GM10847 (cell line): ENCODE results near the gene SLC25A48.

ENCODE experiments used
- POLR2A ChIP-seq: IDR thresholded peaks from 2 replicates; pipeline ENCODE4 v1.6.1; 2011; ENCODE audit not compliant: insufficient read length; ENCODE audit errors: extremely low read depth

Gene SLC25A48

GRCh38 chr5:135826994-135827671 lies 7.3 kb upstream of the SLC25A48 start:
- TF ChIP-seq POLR2A = no peak

DNA sequence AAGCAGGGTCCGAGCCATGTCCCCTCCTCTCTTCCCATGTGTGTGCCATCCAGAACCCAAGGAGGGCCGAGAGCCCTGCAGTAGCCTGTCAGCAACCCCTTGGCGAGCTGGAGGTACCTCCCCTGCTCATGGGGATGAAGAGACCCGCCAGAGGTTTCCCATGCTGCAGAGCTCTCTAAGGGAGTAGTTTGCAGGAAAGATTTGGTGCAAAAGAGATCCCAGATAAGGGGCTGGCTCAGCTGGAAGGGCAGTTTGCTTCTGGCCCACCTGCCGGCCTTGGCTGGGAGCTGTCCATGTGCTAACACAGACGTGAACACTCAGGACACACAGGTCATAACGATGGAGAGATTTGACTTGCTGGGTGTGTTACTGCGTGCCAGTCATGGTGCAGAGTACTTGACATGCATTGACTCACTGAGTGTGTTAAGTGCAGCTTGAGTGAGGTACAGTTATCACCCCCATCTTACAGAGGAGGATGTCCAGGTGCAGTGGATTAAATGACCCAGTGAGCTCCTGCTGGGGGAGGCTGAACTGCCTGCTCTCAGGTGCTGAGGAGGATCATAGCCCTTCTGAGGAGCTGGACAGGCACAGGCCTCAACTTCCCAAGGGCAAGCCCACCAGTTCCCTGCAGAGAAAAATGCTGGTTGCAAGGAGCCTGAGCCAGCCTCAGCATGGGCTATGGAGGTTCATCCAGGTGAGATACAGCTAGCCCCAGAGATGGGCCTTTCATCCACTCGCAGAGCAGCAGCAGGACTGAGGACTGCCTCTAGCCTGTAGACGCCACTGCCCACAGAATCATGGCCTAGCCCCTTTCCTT lies 6.3 kb upstream of the SLC25A48 start:
- TF ChIP-seq POLR2A = no peak

- TF ChIP-seq POLR2A = no peak
Observed at GRCh38 chr5:135828782-135829127, 5.7 kb upstream of the SLC25A48 start.

DNA sequence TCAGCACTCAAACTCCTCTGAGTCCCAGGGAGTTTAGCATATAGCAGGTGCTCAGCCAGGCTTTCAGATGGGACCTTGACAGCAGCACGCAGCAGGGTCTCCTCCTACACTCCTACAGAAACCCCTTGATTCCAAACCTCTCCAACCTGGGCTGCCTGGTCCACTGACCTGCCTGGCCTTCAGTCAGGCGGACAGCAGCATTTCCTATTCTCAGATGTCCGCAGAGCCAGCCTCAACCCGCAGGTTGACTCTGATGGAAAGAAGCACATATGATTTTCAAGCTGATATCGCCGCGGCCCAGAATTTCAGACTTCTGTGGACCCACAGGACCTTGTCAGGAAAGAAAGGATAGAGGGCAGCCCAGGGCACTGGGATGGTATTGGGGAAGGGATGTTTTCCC lies 5.3 kb upstream of the SLC25A48 start:
- no peak for TF ChIP-seq POLR2A

DNA sequence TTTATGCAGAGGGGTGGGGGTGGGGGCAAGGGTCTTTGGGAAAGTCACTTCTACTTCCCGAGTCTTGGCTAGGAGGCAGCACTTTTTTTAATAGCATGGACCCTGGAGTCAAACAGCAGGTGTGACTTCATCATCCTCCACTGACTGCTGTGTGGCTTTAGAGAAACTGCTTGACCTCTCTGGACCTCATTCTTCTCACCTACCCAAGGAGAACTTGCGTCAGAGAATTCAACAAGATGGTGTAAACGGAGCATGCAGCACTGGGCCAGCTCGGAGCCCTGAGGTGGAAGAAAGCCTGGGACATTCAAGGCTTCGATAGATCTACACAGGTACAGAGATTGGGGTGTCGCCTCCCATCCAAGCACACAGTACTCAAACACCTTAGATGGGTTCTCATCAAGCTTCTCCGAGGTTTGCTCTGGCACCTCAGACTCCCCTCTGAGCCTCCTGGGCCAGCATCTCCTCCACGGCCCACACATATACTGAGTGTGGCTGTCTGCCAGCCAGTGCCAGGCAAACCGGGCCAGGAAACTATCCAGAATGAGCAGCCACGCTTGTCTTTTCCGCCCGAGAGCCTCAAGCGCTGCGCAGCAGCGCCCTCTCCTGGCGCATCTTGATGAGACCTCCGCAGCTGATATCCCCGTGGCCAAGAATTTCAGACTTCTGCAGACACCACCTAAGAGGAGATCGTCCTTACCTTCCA lies 4.6 kb upstream of the SLC25A48 start:
- no peak for TF ChIP-seq POLR2A

- no peak for TF ChIP-seq POLR2A
Observed at GRCh38 chr5:135830384-135830700, 4.1 kb upstream of the SLC25A48 start.

- no peak for TF ChIP-seq POLR2A
Observed at GRCh38 chr5:135830876-135831275, 3.6 kb upstream of the SLC25A48 start.

GRCh38 chr5:135831439-135831838 lies 3.0 kb upstream of the SLC25A48 start:
- no peak for TF ChIP-seq POLR2A

DNA sequence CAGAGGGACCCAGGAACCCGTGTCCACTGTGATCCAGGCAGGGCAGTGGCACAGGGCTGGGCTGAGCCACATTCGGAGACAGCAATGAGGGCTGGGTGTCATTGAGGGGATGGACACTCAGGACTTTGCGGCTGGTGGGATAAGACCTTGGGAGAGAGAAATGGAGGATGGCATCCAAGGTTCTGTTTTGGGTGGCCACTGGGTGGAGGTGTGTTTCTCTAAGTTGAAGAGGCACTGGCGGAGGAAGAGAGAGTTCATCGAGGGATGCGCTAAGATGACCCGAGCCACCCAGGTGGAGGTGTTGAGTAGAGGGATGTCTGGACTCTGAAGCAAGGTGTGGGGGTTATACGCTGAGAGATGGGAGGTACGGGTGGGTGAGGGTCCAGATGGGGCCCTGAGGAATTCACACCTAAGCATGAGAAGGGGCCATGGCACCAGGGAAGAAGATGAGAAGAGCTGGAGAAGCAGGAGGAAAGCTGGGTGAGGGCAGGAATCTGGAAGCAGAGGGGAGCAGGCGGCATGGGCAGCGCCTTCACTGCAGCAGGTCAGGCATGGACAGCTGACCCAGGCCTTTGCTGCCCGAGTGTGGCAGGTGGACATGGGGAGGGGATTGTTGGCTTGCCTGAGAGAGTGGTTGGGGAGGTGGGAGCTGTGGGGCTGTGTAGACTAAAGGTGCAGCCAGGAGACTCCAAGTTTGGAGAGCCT lies 2.5 kb upstream of the SLC25A48 start:
- no peak for TF ChIP-seq POLR2A

DNA sequence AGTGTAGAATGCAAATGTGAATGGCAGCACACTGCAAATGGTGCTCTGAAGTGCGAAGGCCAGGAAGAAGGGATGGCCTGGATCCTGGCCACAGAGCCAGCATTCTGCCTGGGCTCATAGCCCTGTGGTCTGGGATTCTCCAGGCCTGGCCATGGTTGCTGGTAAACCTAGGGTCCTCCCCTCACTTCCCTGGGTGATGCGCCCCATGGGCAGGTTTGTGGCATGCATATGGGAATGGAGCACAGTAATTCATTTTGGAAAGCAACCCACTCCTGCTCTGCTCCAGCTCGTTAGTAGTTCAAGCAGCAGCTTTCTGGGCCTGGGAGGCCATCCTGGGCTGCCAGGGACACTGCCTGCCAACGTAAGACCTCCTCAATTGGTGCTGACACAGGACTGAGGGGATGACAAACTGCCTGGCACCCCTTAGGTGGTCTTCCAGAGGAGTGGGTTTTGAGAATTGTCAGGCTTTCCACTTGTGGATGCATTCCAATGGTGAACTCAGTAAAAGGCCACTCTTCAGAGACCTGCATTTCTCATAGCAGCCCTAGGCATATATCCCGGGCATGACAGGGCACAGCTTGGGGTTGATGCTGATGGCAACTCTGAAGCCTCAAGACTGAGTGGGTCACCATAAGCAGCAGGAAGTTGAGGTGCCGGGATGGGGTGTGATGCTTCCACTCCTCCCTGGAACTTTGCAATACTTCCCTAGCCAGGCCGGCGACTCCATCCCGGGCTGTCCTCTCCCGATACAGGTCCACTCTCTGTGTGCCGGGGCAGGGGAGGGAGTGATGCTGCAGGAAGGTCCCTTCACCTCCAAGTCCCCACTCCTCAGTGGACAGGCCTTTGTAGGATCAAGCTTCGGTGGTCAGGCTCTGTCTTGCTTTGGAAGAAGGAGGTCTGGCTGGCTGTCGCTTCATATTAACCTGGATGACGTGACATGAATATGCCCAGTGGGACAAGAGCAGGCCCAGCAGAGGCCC lies 1.2 kb upstream of the SLC25A48 start:
- TF ChIP-seq POLR2A = no peak

DNA sequence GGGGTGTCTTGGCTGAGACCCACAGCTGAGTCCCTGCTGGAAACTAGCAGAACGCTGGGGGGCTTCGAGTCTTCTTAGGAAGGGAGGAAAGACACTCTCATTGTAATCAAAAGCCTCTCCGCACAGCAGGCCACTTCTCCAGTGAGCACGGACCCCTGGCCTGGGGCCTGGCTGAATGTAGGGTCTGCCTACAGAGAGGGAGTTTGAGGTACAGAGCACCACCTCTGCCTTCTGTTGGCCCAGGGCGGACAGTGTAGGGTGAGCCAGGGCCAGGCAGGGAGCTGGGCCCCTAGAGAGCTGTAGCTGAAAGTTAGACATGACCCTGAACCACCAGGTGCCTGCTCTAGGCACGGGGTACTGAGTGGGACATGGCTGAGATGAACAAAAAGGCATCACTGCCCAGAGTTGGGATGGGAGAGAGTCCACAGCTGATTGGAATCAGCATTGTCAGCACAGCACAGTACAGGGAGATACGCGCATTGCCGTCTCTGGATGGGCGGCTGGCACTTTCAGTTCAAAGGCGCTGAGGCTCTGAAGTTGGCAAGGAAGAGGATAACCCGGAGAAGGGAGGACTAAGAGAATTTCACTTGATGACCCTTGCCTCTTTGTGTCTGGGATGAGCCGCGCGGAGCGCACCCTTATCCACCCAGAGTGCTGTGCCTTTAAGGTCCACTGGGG lies 363 bp upstream of the SLC25A48 start:
- TF ChIP-seq POLR2A = no peak

DNA sequence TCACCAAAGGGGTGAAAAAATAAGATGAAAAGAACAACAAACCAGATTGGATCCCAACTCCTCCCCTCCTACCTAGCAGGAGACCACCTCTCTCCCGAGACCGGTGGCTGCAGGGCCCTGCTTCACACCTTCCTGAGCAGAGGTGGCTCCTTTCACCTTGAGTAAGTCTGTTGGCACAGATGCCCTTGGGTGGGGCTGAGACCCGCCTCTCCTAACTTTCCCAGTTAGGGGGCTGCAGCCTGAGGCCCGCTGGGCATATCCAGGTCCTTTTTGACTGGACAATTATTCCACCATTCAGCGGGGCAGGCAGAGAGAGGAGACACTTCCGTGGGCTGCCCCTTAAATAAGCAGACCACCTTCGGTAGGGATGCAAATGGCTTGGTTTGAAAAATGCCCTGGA lies 1.3 kb downstream of the SLC25A48 start:
- TF ChIP-seq POLR2A = no peak

- no peak for TF ChIP-seq POLR2A
Observed at GRCh38 chr5:135839566-135839965, 5.1 kb downstream of the SLC25A48 start.

- no peak for TF ChIP-seq POLR2A
Observed at GRCh38 chr5:135840959-135841358, 6.5 kb downstream of the SLC25A48 start.

DNA sequence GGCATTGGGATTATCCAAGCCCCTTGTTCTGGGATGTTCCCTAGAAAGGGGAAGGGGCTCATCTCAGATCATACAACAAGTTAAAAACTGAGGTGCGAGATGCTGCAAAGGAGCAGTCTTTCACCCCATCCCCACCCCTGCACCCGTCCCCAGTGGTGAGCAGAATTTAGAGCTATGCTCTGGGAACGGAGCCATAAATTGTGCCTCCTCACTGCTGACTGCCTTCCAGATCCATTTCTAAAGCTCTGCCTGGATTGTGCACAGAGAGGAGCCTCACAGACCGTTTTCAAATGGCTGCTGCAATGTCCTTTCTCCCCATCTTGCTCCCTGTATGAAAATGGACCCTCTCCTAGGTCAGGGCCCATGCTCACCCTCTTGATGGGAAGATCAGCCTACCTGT lies 8.3 kb downstream of the SLC25A48 start:
- no peak for TF ChIP-seq POLR2A
